UCSD-AML1 (cell line): ENCODE data around the gene MEOX1.

ENCODE experiments used
- DNase-seq: peaks from one replicate; lab custom pipeline; 2025; ENCODE audit not compliant: unreplicated experiment; lab: John Stamatoyannopoulos, UW

MEOX1 gene

DNA sequence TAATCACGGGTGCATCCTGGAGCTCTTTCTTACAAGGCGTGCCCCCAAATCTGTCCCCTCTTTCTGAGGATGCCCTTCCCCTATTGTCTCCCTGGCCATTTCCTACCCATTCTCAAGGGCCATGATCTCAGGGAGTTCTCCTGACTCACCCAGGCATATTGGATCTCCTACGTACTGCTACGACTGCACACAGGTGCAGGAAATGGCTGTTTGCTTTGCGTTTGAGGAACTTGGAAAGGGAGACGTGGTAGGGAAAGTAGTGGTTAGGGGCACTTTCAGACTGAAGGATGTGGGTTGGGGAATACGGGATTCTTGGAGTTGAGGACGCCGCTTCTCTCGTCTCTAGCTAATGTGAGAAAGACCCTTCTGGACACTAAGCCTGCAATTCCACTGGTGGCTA lies 18.7 kb upstream of the MEOX1 start:
- DNase-seq, result no peak

DNA sequence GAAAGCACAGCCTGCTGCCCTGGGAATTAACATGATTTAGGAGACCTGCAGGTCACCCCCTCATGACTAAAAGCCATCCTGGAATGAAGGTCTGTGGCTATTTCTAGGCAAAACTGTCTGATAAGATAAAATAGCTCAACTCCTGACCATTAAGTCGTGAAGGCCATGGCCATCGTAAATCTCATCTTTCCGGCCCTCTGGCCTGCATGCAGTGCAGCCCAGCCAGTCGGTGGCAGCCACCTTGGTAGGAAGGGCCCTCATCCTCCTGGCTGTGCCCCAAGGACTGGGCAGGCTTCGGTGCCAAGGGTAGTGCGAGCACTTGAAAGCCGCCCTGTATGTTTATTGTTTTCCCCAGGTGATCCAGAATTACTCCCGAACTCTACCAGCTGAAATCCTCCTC lies 18.2 kb upstream of the MEOX1 start:
- DNase-seq, result no peak

DNA sequence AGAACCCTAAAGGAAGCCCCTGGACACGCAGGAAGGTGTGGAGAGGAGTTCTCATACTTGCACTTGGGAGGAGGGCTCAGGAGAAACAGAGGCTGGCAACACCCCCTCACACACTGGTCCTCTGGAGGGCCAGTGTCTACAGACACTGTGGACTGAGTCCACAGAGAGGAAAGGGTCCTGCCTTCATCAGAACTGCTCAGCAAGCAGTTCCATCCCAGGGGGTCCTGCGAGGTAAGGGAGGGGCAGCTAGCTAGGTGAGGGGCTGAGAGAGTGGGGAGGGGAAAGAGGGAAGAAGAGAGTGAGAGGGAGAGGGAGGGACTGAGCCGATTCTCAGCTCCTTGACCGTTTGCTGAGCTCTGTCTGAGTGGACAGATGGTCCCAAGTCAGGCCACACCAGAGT lies 17.7 kb upstream of the MEOX1 start:
- DNase-seq, result no peak

DNA sequence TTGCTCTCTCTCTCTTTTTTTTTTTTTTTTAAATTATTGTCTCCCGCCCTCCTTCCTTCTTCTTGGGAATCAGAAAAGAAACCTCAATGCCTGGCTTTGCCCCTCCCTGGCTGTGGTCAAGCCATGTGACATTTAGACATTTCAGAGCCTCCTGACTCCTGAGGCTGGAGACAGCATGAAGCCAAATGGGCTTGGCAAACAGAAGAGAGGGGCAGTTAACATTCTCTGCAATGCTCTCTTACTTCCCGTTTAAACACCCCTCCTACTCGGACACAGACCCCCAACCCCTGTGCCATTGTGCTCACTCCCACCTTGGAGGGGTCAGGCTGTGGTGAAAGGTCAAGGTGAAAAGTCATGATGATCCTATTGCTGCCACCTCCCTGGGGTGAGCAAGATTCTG lies 14.7 kb upstream of the MEOX1 start:
- no peak for DNase-seq

DNA sequence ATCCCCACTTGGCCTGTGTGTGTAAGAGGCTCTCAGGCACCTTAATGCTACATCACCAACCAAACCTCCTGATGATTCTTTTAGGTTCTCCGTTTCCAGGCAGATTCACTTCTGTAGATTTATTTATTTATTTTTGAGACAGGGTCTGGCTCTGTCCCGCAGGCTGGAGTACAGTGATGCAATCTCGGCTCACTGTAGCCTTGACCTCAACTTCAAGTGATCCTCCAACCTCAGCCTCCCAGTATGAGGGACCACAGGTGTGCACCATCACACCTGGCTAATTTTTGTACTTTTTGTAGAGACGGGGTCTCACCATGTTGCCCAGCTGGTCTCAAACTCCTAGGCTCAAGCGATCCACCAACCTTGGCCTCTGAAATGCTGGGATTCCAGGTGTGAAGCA lies 12.7 kb upstream of the MEOX1 start:
- DNase-seq, result no peak

DNA sequence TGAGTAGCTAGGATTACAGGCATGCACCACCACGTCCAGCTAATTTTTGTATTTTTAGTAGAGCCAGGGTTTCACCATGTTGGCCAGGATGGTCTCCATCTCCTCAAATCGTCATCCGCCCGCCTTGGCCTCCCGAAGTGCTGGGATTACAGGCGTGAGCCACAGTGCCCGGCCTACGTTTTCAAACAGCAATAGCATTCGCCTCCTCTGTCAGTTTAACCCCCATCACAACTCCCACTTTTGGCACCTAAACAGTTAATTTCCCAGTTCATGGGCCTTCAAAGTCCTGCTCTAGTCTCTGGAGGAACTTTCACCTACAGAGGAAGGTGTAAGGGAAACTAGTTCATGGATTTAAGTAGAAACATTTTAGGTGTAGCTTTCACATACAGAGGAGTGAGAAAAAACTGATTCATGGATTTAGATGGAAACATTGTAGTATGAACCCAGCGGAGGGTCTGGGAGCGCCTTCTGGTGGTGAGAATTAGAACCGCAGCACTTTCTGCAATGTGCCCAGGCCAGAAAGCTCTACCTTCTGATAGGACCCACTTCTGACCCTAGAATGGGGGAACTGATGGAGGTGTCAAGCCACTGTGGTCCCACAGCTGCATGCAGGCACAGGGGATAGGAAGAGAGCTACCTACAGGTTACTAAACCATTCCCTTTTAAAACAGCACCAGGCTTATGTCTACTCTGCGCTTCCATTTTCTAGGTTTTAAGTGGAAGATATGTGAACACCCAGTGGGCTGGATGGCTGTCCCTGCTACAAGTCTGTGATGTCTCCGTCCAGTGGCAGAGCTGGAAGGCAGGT lies 12.0 kb upstream of the MEOX1 start:
- DNase-seq, result peak; percentile 71

DNA sequence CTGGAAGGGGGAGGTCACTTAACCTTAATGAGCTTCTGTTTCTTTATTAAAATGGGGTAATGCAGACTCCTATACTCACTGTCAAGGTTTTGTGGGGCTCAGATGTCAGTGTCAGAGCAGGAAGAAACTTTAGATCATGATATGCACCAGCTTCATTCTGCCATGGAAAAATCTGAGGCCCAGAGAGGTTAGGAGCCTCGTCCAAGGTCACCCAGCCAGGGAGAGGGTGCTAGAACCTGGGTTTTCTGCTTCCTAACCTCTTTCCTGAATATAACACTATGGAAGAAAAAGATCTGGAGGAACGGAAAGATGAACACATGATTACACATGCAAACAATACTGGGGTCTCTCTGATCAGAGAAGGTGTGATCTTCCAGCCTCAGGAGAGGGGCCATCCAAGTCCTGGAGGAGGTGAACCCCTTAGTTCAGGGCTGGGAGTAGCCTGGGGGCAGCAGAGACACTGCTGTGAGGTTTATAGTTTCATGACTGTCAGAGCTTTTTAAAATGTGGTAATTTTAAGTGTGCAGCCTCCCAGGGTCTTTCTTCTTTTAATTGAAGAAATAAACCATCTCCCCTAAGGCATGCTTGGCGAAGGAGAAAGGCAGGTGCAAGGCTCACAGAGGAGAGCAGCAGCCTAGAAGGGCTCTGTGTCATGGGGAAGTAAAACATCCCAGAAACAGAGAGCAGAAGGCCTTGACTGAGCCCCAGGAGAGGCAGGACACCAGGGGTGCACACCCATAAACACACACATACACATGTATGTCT lies 10.2 kb upstream of the MEOX1 start:
- no peak for DNase-seq

DNA sequence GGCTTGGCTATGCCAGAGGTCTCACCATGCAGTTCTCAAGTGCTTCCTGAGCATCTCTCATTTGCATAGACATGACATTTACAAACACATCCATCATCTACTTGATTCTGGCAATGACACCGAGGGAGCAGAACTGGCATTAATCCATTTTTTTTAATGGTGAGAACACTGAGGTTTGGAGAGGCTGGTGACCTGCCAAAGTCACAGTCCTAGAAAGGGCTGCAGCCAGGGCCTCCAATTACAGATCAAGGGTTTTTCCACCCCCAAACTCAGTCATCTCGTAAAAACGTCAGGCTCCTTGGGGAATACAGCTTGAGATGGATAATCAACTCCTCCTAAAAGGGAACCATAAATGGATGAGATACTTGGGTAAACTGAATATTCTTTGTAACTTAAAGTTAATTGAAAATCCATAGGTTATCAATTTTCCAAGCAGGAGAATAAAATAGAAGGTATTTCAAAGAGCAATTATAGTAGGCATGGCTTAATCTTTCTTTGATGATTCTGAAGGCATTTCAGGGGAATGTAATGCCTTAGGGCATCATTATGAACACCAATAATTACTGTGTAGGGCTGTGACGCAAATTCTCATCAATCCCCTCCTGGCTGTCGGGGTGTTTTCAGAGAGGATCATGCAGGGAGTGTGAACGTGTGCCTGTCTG lies 9.4 kb upstream of the MEOX1 start:
- DNase-seq, result no peak

DNA sequence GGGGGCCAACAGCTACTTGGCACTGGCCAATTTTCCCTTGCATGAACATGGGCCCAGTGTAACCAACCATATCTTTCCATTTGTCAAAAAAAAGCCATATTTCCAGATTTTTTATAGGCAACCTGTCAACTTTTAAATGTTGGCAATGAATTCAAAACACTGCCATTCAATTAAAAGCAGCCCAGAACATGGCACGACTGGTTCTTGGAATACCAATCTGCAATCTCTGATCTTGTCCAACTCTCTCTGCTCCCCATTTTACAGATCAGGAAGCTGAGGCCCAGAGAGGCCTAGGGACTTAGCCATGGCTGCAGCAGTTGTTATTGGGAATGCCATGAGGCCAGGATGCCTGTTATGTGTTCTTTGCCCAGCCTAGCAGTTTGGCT lies 8.9 kb upstream of the MEOX1 start:
- no peak for DNase-seq

DNA sequence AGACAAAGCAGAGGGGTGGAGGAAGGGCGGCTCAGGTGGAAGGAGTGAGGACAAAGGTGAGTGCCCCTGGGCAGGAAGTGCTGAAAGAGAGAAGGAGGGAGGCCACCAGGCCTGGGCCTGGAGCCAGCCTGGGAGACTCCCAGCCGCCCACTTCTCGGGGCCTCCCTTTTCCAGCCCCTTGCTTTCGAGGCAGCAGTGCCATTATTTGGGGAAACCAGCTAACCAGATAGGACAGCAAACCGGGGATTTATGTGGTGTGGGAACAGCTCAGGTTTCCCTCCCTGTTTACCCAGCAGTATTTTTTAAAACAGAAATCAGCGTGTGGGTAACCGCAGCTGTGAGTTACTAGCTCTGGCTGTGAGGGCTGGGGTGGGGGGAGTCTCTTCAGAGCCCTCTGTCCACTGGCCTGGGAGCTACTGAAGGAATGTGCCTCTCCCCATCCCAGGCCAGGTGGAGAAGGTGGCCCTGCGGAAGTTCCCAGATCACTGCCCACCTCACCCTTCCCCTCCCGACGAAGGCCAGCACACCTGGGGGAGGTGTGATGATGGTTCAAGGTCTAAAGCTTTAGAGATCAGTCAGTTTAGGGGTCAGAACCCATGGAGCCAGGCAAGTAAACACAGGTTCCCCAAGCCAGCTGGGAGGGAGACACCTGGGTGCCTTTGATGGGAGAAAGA lies 8.4 kb upstream of the MEOX1 start:
- no peak for DNase-seq

DNA sequence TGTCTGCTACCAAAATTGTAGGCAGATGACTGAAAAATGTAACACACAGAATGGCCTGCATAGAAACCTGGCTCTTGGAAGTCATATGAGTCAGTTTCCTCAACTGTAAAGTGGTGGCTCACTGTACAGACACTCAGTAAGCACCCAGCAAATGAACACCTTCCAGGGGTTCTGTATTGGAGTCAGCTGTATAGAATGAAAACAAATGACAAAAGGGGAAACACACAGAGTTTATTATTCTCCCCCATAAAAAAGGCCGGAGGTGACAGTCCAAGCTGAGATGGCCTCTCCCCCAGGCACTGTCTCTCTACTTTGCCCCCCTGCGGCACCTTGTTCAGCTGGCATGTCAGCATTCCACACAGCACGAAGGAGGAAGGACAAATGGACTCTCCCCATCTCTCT lies 6.2 kb upstream of the MEOX1 start:
- no peak for DNase-seq

DNA sequence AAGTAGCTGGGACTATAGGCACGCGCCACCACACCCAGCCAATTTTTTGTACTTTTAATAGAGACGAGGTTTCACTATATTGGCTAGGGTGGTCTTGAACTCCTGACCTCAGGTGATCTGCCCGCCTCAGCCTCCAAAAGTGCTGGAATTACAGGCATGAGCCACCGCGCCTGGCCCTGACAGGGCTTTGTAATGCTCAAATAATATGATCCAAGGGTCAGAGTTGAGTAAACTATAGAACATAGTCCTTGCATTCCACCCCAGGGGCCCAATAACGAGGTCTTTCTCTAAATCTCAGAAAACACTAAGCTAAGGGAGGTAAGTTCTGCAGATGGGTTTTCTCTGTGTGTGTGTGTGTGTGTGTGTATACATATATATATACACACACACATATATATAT lies 5.8 kb upstream of the MEOX1 start:
- DNase-seq, result no peak

DNA sequence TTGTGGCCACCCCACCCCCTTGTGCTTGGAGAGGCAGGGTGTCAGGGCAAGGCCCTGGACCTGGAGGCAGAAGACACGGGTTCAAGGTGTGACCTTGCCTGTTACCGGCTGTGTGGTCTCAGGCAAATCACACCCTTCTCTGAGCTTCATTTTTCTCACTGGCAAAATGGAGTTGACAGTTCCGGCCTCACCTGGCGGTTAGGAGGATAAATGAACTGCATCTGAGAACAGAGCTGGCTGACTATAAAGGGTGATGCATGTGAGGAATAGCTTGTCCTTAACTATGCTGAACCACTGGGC lies 4.2 kb upstream of the MEOX1 start:
- DNase-seq, result no peak

DNA sequence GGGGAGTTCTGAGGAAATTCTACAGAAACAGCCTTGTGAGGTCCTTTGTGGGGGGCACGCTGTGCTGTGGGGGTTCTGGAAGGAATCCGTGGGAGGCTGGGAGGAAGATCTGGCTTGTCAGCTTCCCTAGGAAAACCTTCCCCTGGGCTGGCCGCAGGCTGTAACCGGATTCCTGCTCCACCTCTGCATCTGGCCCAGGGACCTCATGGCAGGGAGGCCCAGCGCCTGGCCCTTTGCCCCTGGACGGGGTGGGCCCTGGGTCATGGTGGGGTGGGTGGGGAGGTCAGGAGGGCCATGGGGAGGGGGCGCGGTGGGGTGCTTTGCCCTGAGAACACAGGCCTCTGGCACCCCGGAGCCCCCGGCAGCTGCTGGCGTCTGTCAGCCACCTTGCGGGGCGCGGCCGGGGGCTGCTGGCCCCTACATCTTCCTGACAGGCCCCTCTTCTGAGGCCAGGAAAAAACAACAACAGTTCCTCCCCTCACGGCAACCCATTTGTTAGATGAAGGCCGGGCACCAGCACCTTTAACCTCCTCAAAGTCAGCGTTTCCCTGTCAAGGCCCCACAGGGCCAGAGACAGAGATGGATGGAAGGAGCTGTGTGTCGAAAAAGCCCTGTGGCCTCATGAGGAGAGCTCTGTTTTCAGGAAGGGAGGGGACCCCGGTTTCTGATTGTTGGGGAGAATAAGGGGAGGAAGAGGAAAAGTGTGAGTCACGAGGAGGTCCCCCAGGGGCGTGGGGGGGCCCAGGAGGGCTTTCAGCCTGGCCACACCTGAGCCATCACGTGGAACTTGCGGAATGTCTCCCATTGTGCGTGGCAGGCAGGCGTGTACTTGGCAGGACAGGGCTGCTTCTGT lies 3.6 kb upstream of the MEOX1 start:
- no peak for DNase-seq

DNA sequence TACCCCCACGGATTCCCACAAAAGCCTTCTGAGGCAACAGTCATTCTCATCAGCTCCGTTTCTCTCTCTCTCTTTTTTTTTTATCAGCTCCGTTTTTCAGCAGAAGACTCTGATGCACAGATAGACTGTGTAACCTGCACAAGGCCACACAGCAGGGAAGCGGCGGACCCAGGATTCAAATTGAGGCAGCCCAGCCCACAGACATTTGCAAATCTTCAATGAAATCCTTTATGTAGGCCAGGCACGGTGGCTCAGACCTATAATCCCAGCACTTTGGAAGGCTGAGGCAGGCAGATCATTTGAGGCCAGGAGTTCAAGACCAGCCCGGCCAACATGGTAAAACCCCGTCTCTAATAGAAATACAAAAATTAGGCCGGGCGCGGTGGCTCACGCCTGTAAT lies 2.4 kb upstream of the MEOX1 start:
- DNase-seq, result no peak

DNA sequence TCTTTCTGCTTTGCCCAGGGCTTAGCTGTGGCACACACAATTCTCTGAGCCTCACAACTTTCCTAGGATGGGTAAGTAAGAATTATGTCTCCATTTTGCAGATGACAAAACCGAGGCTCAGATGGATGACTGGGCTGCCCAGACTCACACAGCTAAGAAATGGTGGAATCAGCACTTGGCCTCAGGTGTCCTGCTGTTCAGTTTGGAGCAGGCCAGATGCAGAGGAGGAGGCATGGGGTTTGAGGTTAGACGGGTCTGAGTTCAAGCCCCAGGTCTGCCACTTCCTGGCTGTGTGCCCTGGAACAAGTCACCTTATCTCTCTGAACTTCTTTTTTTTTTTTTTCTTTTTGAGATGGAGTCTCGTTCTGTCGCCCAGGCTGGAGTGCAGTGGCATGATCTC lies 1.7 kb upstream of the MEOX1 start:
- no peak for DNase-seq

DNA sequence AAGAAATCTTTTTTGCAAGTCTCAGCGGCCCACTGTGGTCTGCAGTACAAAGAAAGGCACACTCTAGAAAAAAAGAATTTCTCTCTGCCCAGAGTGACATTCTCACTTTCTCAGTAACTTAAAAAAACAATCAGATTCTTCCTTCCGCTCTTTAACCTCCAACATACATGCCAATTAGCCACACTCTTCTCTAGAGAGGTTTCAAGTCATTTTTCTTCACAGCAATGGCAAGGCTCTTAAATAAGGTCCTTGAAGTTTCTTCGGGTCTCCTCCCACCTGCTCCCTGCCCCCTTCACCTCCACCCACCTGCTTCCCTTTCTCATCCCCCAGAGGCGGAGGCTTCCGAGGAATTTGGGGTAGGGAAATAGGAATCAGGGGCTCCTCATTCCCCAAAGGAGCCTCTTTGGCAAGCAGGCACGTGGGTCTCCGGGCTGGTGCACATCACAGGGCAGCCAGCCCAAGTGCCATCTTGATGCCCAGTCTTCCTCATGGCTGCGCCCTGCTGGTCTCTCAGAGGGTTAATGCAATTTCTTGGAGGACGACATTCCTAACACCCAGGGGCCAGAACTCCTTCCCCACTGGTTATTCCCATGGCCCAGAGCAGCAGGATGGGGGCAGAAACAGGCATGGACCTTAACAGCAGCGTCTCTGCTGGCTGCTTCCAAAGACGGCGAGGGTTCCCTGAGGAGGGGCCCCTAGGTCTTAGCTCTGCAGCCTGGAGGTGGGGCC lies 855 bp upstream of the MEOX1 start:
- DNase-seq, result no peak

DNA sequence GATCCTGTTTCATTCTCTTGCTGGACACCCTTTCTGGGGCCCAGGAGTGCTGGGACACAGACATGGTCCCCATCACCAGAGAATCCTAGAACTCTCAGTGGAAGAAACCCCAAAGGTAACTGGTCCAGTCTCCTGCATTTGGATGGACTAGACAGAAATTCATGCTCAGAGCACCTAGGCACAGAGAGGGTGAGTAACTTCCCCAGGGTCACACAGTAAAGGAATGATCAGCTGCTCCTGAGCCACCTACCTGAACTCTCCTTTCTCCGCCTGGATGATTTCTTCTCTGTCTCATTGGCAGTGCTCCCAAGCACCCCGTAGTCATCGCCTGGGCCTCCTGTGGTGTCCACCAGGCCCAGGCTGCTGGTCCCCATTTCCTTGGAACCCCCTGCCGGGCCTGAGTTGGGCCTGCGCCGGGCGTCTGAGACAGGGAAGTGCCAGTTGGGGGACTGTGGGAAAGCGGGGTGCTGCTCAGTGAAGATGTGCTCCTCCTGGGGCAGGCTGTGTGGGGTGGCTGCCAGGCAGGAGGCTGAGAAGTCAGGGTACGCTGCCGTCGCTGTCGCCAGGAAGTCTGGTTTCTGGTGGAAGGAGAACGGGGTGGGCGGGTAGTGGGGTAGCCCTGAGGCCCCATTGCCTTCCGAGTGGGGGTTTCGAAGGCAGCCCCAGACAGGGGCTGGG lies 767 bp downstream of the MEOX1 start:
- no peak for DNase-seq

DNA sequence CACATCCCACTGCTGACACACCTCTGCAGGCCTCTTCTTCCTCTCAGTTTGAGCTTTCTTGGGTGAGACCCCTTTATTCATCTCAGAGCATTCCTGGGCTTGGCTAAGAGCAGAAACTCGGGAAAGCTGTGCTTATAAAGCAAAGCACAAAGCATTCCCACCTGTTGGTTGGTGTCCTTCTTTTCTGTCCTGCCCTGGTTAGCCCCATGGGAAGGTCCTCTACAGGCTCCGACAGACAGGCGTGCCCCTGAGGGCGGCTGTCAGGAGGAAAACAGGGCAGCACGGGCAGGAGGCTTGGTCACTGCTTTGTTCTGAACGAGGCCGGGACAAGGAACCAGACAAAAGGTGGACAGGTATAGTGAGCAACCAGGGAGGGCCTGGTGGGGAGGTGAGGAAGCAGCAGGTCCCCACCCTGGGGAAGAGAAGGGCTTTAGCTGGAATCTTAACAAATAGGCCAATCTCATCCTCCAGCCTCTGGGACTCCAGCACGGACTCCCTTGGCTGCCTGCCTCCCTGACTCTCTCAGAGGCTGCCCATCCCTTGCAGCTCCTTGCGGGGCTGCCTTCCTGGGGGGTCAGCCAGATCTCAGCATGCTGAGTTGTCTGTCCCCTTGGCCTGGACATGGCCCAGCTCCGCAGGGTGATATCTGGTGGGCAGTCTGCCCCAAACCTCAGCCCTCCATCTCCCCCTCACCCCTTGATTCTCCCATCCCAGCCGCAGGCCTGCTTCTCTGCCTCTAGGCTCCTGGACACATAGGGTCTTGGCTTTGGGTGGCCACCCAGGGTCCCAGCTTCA lies 1.7 kb downstream of the MEOX1 start:
- DNase-seq, result no peak
